HepG2 (cell line): ENCODE measurements around the gene CLCC1. TPM values are rescaled to one million over a fixed set of nuclear protein-coding genes. Genes with fewer than 3 reads are reported as not detected.

Source experiments
- ATF7-NPFF ChIP-seq: sonication (generic); formaldehyde crosslinking; IDR thresholded peaks from 2 replicates; pipeline ENCODE4 v1.8.1; 2023; ENCODE audit warnings: mild to moderate bottlenecking, low read depth, missing genetic modification reagents, moderate library complexity
- FOXA3 ChIP-seq: IDR thresholded peaks from 2 replicates; pipeline ENCODE4 v1.6.1; 2016; ENCODE audit warnings: missing genetic modification reagents, missing compliant biosample characterization
- RAD21 ChIP-seq: fragments of 450-650 bp; formaldehyde crosslinking; IDR thresholded peaks from 2 replicates; pipeline ENCODE4 v1.5.0; 2020; ENCODE audit warnings: mild to moderate bottlenecking
- TBX2 ChIP-seq: sonication (generic); formaldehyde crosslinking; IDR thresholded peaks from 2 replicates; pipeline ENCODE4 v1.5.0; 2020; ENCODE audit warnings: missing genetic modification reagents, mild to moderate bottlenecking, borderline replicate concordance
- polyA plus RNA-seq, 8 experiments: library from polyadenylated mRNA; depleted of rRNA in 3 of 8; stranded (reverse) in 7 of 8; unstranded in 1 of 8; fragments of >200 nt; fragmentation: Illumina TruSeq in 4 of 8; extraction: Trizol in 4 of 8; gene quantifications; 2 replicates each; pipeline versions ENCODE4 v1.2.1 to v1.2.3, GENCODE V29; 2011 to 2016; ENCODE audit warnings: low read depth in 4 of 8, missing spikeins in 1 of 8, mixed read lengths in 1 of 8; ENCODE audit not compliant: insufficient read depth in 1 of 8
- total RNA-seq, 5 experiments: library from RNA; depleted of rRNA; stranded (reverse); fragments of >200 nt; fragmentation: Illumina TruSeq; extraction: Trizol; gene quantifications; 2 replicates each; pipeline ENCODE4 v1.2.3, GENCODE V29; 2016; ENCODE audit warnings: low read depth in 1 of 5
- TF ChIP-seq, protein P1 (sequence below), 2 experiments: sonication (generic) in 1 of 2; formaldehyde crosslinking in 1 of 2; IDR thresholded peaks; 2 replicates each; pipeline versions ENCODE4 v1.4.0 to v1.6.1; 2016 to 2020; ENCODE audit warnings: borderline replicate concordance in 1 of 2, low read depth in 1 of 2, mild to moderate bottlenecking in 1 of 2, missing genetic modification reagents in 1 of 2
- TF ChIP-seq, protein P2 (sequence below): sonication (generic); formaldehyde crosslinking; conservative IDR thresholded peaks from 2 replicates; pipeline ENCODE4 v1.8.0; 2022; ENCODE audit warnings: mild to moderate bottlenecking, moderate library complexity, missing genetic modification reagents

The CLCC1 gene
- total and polyA plus RNA-seq, 2 of the 13 experiments (the other 11 are each of a cell fraction or from before 2014, with no cell fraction given), result 16.0 to 25.8 TPM

DNA sequence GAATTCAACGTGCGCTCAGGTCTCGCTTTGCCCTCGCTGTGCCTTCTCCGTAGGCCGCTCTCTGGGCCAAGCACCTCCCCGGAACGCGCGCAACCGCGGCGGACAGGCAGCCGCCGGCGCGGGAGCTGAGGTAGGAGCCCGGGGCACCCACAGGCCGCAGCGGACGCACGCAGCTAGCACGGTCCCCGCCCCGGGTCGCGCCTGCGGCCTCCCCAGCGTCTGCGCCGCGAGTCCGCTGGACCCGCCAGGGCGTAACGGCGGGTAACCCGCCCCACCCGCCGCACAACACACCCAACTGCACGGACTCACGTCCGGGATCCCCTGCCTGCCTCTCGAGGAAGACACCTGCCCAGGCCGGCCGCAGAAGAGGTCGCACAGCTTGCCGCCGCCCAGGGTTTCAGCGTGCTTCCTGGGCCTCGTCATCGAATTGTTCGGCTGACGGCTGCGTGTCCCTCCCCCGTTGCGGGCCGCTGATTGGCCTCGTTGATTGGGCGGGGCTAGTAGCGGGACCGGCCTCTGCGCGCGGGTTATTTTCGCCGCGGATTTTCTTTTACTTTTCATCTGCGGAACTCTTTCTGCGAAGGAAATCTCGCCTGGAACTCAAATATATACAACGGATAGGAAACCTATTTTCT lies at the start of gene CLCC1 (continued):
- TF ChIP-seq, protein P1, sequence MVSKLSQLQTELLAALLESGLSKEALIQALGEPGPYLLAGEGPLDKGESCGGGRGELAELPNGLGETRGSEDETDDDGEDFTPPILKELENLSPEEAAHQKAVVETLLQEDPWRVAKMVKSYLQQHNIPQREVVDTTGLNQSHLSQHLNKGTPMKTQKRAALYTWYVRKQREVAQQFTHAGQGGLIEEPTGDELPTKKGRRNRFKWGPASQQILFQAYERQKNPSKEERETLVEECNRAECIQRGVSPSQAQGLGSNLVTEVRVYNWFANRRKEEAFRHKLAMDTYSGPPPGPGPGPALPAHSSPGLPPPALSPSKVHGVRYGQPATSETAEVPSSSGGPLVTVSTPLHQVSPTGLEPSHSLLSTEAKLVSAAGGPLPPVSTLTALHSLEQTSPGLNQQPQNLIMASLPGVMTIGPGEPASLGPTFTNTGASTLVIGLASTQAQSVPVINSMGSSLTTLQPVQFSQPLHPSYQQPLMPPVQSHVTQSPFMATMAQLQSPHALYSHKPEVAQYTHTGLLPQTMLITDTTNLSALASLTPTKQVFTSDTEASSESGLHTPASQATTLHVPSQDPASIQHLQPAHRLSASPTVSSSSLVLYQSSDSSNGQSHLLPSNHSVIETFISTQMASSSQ (IDR thresholded peaks at IDR 0.05; ENCODE audit: low read depth), result no peak
- TF ChIP-seq, protein P1 (CRISPR knock-in tag; IDR thresholded peaks at IDR 0.05; ENCODE audit: borderline replicate concordance), result peak; percentile 45; the same call in 1 of the 2 replicates
- TF ChIP-seq FOXA3 (CRISPR knock-in tag), result 0 out of 2 replicates have a peak, but pooled peaks have one; percentile 38
- TF ChIP-seq ATF7-NPFF (CRISPR knock-in tag), result peak; percentile 93
- TF ChIP-seq, protein P2, sequence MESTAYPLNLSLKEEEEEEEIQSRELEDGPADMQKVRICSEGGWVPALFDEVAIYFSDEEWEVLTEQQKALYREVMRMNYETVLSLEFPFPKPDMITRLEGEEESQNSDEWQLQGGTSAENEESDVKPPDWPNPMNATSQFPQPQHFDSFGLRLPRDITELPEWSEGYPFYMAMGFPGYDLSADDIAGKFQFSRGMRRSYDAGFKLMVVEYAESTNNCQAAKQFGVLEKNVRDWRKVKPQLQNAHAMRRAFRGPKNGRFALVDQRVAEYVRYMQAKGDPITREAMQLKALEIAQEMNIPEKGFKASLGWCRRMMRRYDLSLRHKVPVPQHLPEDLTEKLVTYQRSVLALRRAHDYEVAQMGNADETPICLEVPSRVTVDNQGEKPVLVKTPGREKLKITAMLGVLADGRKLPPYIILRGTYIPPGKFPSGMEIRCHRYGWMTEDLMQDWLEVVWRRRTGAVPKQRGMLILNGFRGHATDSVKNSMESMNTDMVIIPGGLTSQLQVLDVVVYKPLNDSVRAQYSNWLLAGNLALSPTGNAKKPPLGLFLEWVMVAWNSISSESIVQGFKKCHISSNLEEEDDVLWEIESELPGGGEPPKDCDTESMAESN, result peak; percentile 96
- peak; percentile 68 for TF ChIP-seq TBX2 (CRISPR knock-in tag)
- TF ChIP-seq RAD21 (CRISPR knock-in tag), result peak; percentile 71
